Measurements from ENCODE around the gene HOXB7. TPM values are rescaled to one million over a fixed set of nuclear protein-coding genes. Genes with fewer than 3 reads are reported as not detected.

Gene HOXB7
- polyA plus RNA-seq, 3 donors = not detected

GRCh38 chr17:48611681-48612455 lies 1.1 kb upstream of the HOXB7 start:
- Histone ChIP-seq H3K79me2 (ENCODE audit: insufficient read depth, low read length) (no peaks in the 10 kb centered on the region), H3K27me3 (ENCODE audit: control insufficient read depth in 2 of 2, insufficient read depth in 2 of 2, low read length in 2 of 2) (peaks cover 73 to 98% of the 10 kb centered on the region in 2 donors), H3K27ac (ENCODE audit: low read depth in 1 of 2, low read length in 2 of 2) (no peak overlapping the region), H4K20me1 (ENCODE audit: insufficient read depth, low read length) (no peaks in the 10 kb centered on the region), H3K4me1 (ENCODE audit: control insufficient read depth in 1 of 2, insufficient read depth in 2 of 2, low read length in 2 of 2) (peaks cover 36 to 43% of the 10 kb centered on the region in 2 donors), H3K9ac (ENCODE audit: insufficient read depth, low read length, poor library complexity, severe bottlenecking) (no peak overlapping the region), H3K4me2 (replicated peaks; ENCODE audit: extremely low read depth, low read length, poor library complexity, severe bottlenecking) (peak overlapping the region; percentile 99), H3K4me3 (replicated peaks in 1 of 3; ENCODE audit: low read depth in 2 of 3, low read length in 3 of 3) (peak overlapping the region in 1 of 3 experiments; percentile 78), H2AFZ (ENCODE audit: insufficient read depth, low read depth, low read length, poor library complexity, severe bottlenecking) (no peak overlapping the region), H3K9me3 (replicated peaks in 1 of 2; ENCODE audit: control insufficient read depth in 1 of 2, insufficient read depth in 1 of 2, low read length in 2 of 2) (peaks cover 9 to 48% of the 10 kb centered on the region in 2 donors), H3K36me3 (replicated peaks in 1 of 2; ENCODE audit: control insufficient read depth in 1 of 2, insufficient read depth in 2 of 2, low read length in 2 of 2) (no peaks in the 10 kb centered on the region)
- intact Hi-C loops (cut with micrococcal nuclease) = no loop called here
- Mint-ChIP-seq H3K4me3 (peak overlapping the region; percentile 80 to 96), H3K27me3 (ENCODE audit: low read depth in 3 of 3) (peaks cover 93 to 98% (median 96%) of the 10 kb centered on the region in 3 donors), H3K9me3 (peaks cover 0 to 49% (median 27%) of the 10 kb centered on the region in 7 donors), H3K27ac (peak overlapping the region in 1 of 7 donors; percentile 60), H3K36me3 (peaks cover 9 to 16% of the 10 kb centered on the region in 2 donors), H3K4me1 (peaks cover 39% of the 10 kb centered on the region)
- no peak for TF ChIP-seq CTCF (IDR thresholded peaks at IDR 0.05)
- WGBS (ENCODE audit: insufficient coverage) = 2% methylated on average over 17 of the region's 36 CpGs
- DNase-seq = no peak

GRCh38 chr17:48611213-48611612 lies 396 bp upstream of the HOXB7 start:
- peaks cover 36 to 43% of the 10 kb centered on the region in 2 donors for H3K4me1 ChIP-seq (ENCODE audit: control insufficient read depth in 1 of 2, insufficient read depth in 2 of 2, low read length in 2 of 2)
- TF ChIP-seq CTCF (IDR thresholded peaks at IDR 0.05) = no peak
- H3K27me3 Mint-ChIP-seq (ENCODE audit: low read depth in 3 of 3) = peaks cover 92 to 98% (median 96%) of the 10 kb centered on the region in 3 donors
- peak overlapping the region; percentile 80 to 96 for H3K4me3 Mint-ChIP-seq
- peaks cover 39% of the 10 kb centered on the region for H3K4me1 Mint-ChIP-seq
- peak; percentile 23 to 52 (median 49) for DNase-seq
- 2% methylated on average over 11 of the region's 22 CpGs for WGBS (ENCODE audit: insufficient coverage)
- H3K4me2 ChIP-seq (replicated peaks; ENCODE audit: extremely low read depth, low read length, poor library complexity, severe bottlenecking) = peak overlapping the region; percentile 99
- H3K36me3 ChIP-seq (replicated peaks in 1 of 2; ENCODE audit: control insufficient read depth in 1 of 2, insufficient read depth in 2 of 2, low read length in 2 of 2) = no peaks in the 10 kb centered on the region
- H3K27ac ChIP-seq (ENCODE audit: low read depth in 1 of 2, low read length in 2 of 2) = no peak overlapping the region
- H3K9ac ChIP-seq (ENCODE audit: insufficient read depth, low read length, poor library complexity, severe bottlenecking) = peak overlapping the region; percentile 27
- peak overlapping the region; percentile 36 to 78 (median 51) for H3K4me3 ChIP-seq (replicated peaks in 1 of 3; ENCODE audit: low read depth in 2 of 3, low read length in 3 of 3)
- H3K9me3 ChIP-seq (replicated peaks in 1 of 2; ENCODE audit: control insufficient read depth in 1 of 2, insufficient read depth in 1 of 2, low read length in 2 of 2) = peaks cover 9 to 42% of the 10 kb centered on the region in 2 donors
- no peaks in the 10 kb centered on the region for H4K20me1 ChIP-seq (ENCODE audit: insufficient read depth, low read length)
- H3K27ac Mint-ChIP-seq = peak overlapping the region in 1 of 7 donors; percentile 73
- H3K9me3 Mint-ChIP-seq = peaks cover 0 to 45% (median 27%) of the 10 kb centered on the region in 7 donors
- H2AFZ ChIP-seq (ENCODE audit: insufficient read depth, low read depth, low read length, poor library complexity, severe bottlenecking) = peak overlapping the region; percentile 86
- intact Hi-C loops (cut with micrococcal nuclease) = no loop called here
- peaks cover 66 to 98% of the 10 kb centered on the region in 2 donors for H3K27me3 ChIP-seq (ENCODE audit: control insufficient read depth in 2 of 2, insufficient read depth in 2 of 2, low read length in 2 of 2)
- no peaks in the 10 kb centered on the region for H3K79me2 ChIP-seq (ENCODE audit: insufficient read depth, low read length)
- peaks cover 9 to 16% of the 10 kb centered on the region in 2 donors for H3K36me3 Mint-ChIP-seq

Measured in CD14-positive monocyte (primary cell).